ENCODE measurements around the gene CRTC3.

GRCh38 chr15:90512981-90513380 is 16.7 kb upstream of the CRTC3 start:
- TF ChIP-seq TAF1 (conservative IDR thresholded peaks at IDR 0.05) (no peak), SP1 (IDR thresholded peaks at IDR 0.05) (no peak)
